GM18870 (cell line): ENCODE measurements around the gene IL6R.
"Not testable (repeated sequence)": the region's sequence is repeated elsewhere in the genome, so short reads cannot be mapped to it uniquely, and the experiment has no call there.

Experiments used
- ATAC-seq: cut with Tn5 transposase; IDR thresholded peaks from one replicate; pipeline ENCODE4 v1.9.1; 2021; ENCODE audit warnings: moderate library complexity; ENCODE audit not compliant: unreplicated experiment

IL6R gene

DNA sequence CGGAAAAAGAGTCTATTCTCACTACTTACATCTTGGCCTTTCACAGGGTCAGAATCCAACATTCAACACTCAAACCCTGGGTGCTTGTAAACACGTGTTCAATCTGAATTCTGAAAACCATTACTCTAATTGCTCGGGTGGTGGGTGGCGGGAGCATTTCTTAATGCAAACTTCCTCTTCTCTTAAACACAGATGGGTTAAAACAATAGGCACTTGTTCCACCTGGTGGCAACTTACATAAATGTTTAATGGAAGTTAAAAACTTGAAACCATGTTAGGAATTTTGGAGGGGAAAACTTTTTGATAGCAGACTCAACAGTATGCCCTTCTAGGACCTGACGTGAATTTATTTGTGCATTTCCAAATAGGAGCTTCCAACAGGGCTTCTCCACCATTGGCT, 73.5 kb downstream of the IL6R start:
- ATAC-seq, result no peak

DNA sequence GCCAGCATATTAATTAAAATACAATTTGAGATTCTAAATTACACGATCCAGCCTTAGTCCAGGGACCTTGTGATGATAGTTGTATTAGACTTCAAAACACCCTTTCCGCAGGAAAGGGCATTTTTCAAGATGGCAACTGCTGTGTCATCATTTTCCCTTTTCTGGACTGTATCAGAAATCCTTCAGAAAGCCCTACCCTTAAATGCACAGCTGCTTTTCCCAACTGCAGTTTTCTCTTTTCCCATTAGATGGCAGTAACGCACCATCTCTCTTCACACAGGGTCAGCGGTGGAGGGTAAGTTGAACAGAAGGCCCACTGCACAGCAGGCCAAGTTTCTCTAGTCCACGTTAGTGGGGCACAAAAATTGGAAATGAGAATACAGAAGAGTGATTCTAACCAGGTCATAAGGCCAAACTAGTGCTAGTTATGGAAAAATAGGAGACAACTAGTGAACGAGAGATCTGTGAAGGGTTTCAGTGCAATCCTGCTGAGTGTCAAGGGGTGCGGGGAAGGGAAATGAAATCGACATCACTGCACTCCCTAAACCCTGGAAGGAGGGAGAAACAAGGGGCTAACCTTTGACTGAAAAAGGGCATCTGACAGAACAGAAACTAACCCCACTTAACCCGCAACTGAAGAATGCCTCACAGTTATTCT, 74.8 kb downstream of the IL6R start:
- no peak for ATAC-seq

DNA sequence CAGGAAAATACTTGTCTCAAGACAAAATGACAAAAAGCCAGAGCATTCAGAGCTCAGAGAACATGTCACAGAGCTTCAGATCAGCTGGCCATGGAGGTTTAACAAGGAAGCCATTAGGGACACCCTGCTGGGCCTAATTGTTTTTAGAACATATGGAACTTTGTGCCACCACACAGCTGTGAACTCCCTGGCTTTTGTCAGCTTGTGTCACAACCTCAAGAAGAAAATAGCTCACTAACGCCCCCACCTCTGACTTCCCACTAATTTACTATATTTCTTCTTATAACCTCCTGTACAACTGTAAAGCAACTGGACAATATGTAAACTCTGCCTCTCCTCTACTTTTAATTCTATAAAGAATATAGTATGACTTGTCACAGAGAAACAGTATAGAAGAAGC, 75.9 kb downstream of the IL6R start:
- no peak for ATAC-seq

DNA sequence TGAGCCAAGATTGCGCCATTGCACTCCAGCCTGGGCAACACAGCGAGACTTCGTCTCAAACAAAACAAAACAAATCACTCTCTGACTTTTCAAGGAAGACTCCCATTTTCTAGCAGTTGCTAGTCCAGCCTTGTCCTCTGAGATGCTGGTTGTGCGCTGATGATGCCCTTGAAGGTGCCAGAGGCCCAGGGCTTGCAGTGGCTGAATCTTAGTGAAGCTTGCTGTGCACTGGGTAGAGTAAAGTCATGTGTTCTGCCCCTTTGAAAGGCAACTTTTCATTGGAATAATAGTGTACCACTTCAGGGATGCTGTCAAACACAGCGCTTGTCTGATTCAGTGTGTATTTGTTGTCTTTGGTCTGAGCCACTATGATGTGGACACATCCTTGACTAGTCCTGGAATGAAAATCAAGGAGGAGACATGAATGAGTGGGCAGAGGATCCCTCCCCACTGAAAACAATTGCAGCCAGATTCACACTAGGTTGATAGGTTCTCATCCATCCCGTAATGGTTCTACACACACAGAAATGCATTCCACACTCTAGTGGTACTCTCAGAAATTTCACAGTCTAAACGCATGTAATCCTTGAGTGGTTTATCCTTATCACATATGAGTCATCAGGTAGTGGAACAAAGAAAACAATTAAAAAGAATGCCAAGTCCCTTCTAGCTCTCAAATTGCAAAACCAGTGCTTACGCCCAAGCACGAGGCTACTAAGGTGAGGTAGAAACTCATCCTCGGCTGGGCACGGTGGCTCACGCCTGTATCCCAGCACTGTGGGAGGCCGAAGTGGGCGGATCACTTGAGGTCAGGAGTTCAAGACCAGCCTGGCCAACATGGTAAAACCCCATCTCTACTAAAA, 79.0 kb downstream of the IL6R start:
- no peak for ATAC-seq

DNA sequence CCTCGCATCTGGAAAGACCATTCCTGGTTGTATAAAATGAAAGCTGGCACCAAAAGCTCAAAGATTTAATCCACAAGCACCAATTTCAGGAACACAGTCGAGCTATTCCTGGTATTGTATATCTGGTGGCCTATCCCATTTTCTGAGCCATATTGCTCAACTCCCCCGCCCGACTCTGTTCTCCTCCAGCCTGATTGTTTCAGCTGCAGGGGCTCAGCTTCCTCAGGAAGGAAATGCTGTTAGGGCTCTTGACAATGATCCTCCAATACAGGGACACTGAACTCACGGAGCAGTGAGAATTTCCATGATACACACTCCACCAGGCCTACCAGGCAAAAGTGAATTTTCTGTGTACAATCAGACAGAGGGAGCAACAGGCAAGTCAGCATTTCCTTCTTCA, 80.0 kb downstream of the IL6R start:
- ATAC-seq, result no peak

DNA sequence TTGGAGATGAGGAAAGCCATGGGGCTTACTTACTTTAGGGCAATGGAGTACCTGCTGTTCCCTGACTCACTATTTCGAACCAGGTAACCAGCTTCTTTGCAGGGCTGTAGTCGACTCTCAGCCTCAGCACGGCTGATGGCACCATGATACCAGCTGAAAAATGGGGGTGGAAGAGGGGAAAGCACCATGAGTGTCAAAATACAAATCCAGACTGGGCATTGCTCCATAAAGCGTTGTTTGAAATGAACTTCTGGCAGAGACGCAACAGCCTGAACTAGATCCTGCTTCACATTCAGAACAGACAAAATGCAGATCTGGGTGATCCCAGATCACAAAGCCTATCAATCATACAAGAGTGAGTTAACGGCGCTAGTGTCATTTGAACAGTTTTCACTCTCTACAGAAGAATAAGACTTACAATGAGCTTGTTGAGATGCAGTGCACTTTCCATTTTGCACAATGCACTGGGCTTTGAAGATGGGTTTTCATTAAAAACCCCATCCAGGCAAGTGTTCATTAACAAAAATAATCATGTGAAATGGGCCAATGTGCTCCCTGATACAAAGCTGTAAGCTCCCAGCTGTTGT, 80.9 kb downstream of the IL6R start:
- ATAC-seq, result no peak

DNA sequence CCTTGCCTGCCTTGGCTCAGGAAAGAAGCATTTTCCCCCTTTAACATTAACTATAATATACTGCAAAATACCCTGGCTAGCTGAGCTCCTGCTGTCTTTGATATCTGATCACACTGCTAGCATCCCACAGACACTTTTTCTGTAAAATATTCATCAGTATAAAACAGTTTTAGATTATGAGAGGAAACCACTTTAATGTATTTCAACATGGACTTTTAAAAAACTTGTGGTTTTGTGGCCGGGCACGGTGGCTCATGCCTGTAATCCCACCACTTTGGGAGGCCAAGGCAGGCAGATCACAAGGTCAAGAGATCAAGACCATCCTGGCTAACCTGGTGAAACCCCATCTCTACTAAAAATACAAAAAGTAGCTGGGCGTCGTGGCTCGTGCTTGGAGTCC, 81.6 kb downstream of the IL6R start:
- ATAC-seq, result not testable (repeated sequence)

DNA sequence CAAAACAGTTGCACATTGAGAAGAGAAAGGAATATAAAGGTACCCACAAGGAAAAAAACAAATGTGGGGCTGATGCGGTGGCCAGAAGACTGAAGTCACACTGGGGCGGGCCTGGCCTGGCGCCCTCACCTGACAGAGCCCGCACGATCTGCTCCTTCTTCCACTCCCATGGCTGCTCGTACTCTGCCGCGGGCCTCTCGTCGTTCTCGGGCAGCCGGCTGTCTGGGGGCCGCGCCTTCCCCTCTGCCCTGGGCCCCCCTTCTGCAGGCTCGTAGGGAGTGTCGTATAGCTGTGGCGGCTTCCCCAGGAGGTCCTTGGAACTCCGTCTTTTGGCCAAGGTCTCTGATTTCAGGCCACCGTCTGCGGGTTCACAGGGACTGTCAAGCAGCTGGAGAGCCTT, 83.8 kb downstream of the IL6R start:
- no peak for ATAC-seq

DNA sequence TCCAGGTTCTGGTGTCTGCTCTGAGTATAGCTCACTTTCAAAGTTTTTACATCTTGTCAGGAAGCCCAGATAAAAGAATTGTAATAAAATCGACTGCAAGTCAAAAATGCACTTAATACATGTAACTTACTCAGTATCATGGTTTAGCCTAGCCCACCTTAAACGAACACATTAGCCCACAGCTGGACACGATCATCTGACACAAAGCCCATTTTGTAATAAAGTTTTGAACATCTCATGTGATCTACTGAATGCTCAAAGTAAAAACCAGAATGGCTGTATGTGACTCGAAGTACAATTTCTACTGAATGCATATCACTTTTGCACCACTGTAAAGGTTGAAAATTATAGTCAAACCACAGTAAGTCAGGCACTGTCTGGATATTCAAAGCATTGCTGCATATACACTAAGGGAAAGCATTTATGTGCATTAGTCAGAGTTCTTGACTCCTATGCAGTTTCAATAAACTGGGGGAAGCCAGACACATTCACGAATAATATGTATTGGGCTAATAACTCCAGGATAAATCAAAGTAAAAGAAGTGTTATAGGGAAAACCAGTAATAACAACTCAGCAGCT, 84.6 kb downstream of the IL6R start:
- ATAC-seq, result no peak

DNA sequence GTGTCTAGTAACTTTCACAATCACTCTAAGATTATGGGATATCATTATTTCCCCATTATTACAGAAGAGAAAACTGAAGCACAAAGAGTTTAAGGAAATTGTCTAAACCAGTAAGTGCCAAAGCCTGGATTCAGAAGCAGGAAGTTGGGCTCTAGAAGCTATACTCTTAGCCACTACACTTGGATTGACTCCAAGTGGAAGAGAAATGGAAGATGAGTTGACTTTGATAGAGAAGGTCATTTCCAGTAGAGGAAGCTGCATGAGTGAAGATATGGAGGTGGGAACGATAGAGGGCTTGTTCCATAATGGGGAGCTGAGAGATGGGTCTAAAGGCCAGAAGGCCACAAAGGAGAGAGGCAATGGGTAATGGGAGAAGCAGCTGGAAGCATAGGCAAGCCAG, 85.2 kb downstream of the IL6R start:
- ATAC-seq, result no peak

DNA sequence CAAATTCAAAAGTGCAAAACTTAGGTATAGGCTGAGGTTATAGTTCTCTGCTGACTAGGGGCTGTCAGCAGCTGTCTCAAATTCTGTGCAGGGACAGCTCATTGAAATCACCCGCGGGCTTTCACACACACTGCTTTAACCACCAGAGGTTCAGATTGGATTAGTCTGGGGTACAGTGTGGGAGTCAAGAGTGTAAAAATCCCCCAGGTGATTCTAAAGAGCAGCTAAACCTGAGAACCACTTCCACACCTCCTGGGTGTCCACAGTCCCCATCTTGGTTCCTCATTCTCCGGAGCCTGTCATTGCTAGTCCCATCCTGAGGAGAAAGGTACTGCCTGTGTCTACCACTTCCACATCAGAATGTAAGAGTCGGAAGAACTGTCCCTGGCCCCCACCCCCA, 87.0 kb downstream of the IL6R start:
- no peak for ATAC-seq

DNA sequence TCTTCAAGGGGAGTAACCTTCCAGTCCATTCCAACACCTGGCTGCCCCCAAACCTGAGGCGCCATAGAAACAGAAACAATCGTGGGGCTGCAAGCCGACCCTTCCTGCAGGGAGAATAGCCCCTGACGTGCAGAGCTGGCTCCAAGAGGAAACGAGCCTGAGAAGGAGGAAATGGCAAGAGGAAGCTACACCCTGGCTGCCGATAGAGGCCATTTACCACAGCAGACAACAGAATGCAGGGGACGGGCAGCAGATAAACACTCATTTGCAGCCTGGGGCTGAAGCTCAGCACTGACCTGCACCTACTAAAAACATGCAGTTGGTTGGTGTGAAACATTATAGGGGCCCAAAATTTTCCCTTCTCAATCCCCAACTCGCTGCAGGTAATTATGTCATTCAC, 88.1 kb downstream of the IL6R start:
- no peak for ATAC-seq

DNA sequence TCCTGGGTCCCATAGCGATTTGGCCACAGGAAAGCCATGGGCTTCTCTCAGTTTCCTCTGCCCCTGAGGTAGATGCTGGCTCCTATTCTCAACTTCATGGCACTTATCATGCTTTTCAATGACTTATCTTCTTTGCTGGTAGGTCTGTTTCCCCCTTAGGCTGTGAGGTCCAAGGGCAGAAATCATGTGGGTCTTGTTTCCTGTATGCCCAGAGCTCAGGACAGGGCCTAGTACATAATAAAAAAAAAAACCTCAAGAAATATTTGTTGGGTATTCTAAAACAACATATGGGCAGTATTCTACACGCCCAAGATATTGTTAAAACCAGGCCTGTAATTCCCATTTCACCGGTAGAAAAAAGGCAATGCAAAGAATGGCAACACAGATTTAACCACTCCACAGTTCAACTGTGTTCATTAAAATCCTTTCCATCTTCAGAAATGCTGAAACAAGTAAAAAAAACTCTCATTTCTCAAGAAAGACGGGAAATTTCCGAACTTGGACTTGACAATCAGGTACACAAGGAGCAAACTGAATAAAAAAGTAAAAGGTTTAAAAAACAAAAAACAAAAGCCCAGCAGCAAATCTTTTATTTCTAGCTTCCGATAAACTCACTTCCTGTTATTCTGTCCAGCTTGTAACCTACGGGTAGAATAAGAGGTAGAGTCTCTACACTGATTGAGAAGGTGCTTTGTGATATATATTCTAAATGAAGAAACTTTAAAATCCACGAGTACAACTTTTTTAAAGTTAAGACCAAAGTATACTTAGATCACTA, 90.5 kb downstream of the IL6R start:
- ATAC-seq, result no peak

DNA sequence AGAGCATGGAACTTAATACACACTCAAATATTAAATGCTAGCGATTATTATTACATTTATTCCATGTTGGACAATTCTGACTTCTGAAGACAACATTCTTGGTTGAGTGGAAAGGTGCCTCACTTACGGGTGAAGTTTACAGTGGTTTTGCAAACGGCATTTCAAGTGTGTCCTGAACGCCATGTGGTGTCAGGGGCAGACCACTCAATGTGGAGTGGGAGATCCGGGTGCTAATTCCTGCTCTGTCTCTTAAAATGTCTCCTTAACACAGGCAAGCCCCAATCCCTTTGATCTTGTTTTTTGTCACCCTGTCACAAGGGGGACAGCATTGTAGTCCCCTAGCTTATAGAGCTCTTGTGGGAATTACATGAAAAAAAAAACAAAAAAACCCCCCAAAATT, 91.2 kb downstream of the IL6R start:
- no peak for ATAC-seq

DNA sequence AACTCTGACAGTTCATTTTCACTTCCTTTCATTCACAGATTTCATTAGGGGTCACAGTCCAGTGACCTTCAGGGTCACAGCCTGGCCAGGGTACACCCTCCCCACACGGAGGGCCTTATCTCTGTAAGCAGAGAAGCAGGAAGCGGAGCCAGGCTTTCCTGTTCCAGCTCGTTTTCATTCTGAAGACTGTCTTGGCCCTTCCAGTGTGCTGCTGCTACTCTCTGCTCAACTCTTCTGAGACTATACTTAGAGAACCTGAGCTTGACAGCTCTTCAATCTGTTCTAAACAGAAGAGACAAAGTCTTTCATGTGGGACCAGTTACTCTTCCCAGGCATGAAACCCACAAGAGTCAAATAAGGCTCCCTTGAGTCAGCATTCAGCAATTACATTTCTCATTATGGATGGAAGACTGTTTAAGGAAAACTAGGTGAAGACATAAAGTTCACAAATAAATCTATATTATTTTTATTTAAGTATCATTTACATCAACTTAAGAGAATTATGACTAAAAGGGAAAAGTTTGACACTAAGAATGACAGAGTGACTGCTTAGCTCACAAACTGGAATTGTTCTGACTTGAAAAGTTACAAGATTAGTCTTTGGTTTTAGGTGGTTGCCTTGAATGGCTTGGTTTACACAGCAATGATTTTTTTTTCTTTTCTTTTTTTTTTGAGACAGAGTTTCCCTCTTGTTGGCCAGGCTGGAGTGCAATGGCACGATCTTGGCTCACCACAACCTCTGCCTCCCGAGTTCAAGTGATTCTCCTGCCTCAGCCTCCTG, 92.1 kb downstream of the IL6R start:
- ATAC-seq, result no peak

DNA sequence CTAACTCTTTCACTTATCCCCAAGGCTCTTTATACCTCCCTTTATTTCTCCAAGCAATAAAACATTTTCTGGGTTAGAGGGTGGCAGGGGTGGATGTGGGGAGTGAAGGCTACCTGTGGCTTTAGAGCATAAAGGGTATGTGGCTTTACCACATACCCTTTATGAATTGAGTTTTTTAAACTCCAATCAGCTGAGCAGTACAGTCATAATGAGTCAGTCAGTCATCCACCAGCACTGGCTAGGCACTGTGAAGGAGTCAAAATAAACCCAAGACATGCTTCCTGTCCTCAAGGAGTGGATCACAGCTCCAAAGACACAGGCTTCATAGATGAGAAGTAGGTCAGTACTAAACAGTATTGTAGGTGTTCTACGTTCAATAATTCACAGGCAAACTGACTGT, 94.3 kb downstream of the IL6R start:
- no peak for ATAC-seq

DNA sequence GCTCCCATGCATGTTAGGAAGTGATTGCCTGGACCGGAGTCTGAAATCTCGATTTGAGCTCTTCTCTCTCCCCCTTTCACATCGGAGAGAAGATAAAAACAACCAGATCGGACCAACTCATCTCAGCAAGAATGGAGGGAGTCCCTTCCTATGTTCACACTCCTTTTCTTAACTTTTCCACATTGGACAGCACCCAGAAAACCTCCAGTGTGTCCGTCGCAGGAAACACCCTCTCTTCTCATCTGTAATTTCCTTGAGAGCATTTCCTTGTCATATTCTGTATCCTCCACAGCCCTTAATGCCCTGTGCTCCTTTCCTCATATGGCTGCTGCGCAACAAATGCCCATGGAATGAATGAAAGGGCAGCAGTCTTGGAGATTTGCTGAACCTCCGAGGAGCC, 95.4 kb downstream of the IL6R start:
- no peak for ATAC-seq

DNA sequence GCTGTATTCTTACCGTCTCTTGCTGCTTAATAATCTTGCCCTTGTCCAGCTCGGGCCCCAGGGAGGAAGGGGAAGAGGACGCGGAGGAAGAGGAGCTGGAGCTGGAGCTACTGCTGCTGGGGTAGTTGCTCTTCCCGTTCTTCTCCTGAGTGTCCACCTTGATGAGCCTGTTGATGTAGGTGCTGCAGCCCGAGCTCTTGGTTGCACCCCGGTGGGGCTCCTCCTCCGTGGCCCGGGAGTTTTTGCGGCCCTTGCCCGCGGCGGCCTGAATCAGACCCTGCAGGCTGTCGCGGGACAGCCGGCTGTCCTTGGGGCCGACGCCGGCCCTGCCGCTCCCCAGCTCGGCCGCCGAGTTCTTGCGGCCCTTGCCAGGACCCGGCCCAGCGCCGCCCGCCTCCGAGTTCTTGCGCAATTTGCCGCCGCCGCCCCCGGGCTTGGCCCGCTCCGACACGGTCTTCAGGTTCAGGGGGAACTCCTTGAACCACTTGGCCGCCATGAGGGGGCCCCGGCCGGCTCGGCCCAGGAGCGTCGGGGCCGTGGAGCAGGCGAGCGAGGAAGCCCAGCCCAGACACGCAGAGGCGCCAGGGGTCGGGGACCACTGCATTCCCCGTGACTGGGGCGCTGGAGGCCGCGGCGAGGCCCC, 96.4 kb downstream of the IL6R start:
- ATAC-seq, result no peak

DNA sequence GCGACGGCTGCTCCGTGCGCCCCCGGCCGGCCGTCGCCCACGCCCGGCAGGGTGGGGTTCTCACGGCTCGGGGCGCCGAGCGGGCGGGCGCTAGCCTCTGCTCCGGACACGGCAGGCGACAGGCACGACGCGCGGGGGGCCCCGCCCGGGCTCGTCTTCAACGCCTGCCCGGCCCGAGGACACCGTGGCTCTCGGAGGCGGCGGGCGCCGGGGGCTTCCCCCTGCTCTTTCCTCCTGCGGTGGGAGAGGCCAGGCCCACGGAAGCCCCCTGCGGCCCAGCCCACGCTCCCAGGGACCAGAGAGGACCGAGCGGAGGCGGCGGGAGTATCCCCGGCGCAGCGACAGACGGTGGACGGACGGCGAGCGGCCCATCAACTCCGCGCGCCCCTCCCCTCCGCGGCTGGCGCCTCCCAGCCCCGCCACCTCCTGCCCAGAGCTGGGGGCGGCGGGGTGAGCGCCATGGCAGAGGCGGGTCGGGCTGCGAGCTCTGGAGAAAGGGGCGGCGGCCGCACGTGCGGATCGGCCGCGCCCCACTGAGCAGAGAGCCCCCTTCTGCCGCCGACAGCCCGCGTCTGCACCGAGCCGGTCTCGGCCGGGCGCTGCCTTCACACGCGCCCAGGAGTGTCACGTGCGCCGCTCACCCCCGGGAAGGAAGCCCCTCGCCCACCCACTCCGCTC, 97.1 kb downstream of the IL6R start, which contains the start of the genes SHE and TDRD10:
Gene SHE, minus strand, starts transcription at position 347 of the 678 bp plus-strand sequence. CDS start 386 bp downstream, outside the sequence.
Gene TDRD10, plus strand, starts transcription at position 154 of the 678 bp plus-strand sequence. CDS start 4,685 bp downstream, outside the sequence.
- no peak for ATAC-seq
